ENCODE results near the gene MED23.

- TF ChIP-seq CTCF (IDR thresholded peaks at IDR 0.05) (no peak), EZH2phosphoT487 (IDR thresholded peaks at IDR 0.05) (no peak)
Observed at GRCh38 chr6:131545317-131545716, 82.7 kb downstream of the MED23 start.

All from neural progenitor cell (in vitro differentiated cells).